C4-2B (cell line): ENCODE data around the gene BLOC1S6.
A peak's percentile ranks its signal among the peaks of the same experiment; 100 is the strongest.

Experiments used
- H3K27ac ChIP-seq: fragments of 450-650 bp; 2 replicates; pipeline ENCODE4 v1.5.1; 2017
- ZFX ChIP-seq: fragments of 450-650 bp; IDR thresholded peaks from 2 replicates; pipeline ENCODE4 v1.6.1; 2017
- TF ChIP-seq, protein P1 (sequence below): fragments of 450-650 bp; conservative IDR thresholded peaks from 2 replicates; pipeline ENCODE4 v1.5.1; 2017; ENCODE audit warnings: mild to moderate bottlenecking

BLOC1S6 gene

DNA sequence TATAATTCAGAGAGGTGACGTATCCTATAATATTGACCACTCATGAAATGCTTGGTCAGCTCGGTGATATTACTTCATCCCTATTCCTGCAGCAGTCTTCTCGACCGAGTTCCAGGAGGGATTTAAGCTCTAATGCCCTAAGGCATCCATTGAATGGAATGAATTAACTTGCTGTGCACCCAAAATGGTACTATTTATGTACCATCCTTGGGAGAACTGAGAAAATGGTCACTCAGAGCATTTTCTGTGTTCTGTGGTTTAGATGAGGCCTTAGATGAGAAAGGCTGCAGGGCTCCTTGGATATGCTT, 638 bp downstream of the BLOC1S6 start:
- H3K27ac ChIP-seq, result peak overlapping the region; percentile 98
- no peak for TF ChIP-seq ZFX
- TF ChIP-seq, protein P1, sequence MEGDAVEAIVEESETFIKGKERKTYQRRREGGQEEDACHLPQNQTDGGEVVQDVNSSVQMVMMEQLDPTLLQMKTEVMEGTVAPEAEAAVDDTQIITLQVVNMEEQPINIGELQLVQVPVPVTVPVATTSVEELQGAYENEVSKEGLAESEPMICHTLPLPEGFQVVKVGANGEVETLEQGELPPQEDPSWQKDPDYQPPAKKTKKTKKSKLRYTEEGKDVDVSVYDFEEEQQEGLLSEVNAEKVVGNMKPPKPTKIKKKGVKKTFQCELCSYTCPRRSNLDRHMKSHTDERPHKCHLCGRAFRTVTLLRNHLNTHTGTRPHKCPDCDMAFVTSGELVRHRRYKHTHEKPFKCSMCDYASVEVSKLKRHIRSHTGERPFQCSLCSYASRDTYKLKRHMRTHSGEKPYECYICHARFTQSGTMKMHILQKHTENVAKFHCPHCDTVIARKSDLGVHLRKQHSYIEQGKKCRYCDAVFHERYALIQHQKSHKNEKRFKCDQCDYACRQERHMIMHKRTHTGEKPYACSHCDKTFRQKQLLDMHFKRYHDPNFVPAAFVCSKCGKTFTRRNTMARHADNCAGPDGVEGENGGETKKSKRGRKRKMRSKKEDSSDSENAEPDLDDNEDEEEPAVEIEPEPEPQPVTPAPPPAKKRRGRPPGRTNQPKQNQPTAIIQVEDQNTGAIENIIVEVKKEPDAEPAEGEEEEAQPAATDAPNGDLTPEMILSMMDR, result no peak

DNA sequence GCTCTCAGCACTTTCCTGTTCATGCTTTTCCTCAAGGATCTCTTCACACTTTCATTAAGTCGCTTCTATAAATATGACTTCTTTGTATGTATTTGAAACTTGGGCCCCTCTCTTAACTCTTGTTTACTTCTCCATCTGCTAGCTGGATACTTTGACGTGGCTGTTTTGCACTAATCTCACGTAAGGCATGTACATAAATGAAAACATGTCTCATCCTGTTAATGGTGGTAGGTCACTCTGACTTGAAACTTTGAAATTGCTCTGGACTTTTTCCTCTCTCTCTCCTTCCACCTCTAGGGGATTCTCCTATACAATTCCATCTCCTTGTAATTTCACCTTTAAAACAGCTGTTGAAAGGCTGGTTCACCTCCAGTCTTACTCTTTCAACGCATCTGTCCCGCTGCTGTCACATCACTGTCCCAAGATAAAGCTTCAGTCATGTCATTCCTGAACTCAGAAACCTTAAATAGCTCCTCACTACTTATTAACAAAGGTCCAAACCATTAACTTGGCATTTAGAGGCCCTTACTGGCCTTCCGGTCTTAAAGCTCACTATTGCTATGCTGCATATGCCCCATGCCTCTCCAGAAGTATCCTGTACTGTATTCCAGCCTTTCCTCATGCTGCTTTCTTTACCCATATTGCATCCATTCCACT, 1.2 kb downstream of the BLOC1S6 start:
- H3K27ac ChIP-seq, result peak overlapping the region; percentile 98; the same call in 1 of the 2 replicates
- TF ChIP-seq ZFX, result no peak
- TF ChIP-seq, protein P1, result no peak

DNA sequence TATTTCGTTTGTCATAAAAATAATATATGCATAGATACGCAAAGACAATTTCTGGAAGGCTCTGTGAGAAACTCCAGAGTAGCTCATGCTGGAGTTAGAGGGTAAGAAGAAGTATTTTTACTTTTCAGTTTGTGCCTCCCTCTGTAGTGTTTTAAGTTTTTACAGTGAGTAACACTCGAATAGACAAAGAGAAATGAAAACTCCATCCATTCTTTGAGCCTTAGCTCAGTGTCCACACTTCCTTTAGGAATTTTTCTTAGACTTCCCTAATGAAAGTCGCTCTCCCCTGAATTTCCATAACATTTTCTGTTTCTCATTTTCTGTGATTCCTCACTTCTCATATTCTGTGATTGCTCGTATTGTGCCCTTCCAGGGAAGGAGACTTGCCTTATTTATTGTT, 2.1 kb downstream of the BLOC1S6 start:
- TF ChIP-seq, protein P1, result no peak
- TF ChIP-seq ZFX, result no peak

DNA sequence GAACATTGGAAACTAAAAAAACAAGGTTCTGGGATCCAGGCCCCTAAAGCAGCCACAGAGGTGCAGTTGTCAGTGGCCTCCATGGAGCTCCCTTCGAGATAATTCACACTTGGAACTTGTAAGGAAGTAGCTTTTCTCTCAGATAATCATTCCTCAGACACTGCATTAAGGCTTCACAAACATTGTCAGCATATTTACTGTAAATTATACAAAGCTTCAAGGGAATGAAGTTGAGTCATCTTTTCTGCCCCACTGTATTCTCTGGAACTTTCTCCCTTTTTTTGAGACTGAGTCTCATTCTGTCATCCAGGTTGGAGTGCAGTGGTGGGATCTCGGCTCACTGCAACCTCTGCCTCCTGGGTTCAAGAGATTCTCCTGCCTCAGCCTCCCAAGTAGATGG, 7.1 kb downstream of the BLOC1S6 start:
- no peak overlapping the region for H3K27ac ChIP-seq
- TF ChIP-seq, protein P1, result no peak
- TF ChIP-seq ZFX, result no peak

More for the DNA sequence above, 2.1 kb downstream of the BLOC1S6 start:
- H3K27ac ChIP-seq, result no peak overlapping the region

DNA sequence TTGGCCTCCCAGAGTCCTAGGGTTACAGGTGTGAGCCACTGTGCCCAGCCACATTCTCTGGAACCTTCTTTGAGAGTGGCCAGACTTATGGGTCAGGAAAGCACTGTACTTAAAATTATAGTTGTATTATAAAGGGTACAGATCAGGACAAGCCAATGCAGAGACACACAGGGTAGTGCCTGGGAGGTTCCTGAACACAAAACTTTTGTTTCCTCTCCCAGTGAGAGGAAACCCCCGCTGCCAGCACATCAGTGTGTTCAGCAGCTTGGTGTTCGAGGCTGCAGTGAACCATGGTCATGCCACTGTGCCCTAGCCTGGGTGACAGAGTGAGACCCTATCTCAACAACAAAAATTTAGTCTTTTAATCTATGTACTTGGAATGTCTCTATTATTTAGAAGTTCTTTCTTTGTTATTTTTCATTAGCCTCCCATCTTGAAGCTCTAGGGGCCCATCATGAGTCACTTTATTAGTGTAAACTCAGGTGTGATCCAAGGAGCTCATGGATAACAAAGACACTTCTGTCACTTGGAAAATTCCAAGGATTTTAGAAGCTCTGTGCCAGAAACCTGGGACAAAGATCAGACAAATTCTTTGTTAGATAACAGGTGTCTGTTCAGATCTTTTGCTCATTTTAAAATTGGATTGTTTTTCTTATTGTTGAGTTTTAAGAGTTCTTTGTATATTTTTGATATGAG, 7.8 kb downstream of the BLOC1S6 start:
- TF ChIP-seq, protein P1, result no peak
- TF ChIP-seq ZFX, result no peak

DNA sequence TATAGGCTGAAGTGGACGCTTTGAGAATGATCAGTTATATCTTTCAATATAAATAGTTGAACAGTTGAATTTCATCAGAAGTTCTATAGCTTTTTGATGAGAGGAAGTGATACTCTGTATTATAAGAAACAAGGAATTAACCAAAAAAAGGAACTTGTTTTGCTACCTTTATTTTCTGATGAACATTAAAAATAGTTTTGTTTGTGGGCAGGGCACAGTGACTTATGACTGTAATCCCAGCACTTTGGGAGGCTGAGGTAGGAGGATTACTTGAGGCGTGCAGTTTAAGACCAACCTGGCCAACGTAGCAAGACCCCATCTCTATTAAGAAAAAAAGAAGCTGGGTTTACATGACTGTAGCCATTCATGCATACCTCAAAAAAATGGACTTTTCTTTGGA, 16.7 kb downstream of the BLOC1S6 start:
- TF ChIP-seq, protein P1, result no peak
- TF ChIP-seq ZFX, result no peak
- H3K27ac ChIP-seq, result no peak overlapping the region

More for the DNA sequence above, 7.8 kb downstream of the BLOC1S6 start:
- no peak overlapping the region for H3K27ac ChIP-seq

DNA sequence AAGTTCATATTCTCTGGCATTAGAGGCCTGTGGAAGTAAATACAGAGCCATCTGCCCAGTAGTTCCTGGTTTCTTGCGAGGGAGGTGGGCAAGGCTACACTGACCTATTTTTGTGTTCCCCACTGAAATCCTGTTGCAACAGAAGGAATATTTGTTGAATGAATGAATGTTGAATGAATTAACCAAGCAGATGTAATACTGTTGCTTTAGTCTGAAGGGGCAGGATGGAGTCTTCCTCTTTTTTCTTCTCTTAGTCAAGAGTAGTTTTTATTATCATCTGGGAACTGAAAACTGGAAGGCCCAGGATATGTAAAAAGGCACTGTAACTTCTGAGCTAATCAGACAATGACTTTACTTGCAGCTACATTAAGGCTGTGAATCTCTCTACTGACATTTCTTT, 17.1 kb downstream of the BLOC1S6 start:
- TF ChIP-seq ZFX, result no peak
- TF ChIP-seq, protein P1, result no peak
- H3K27ac ChIP-seq, result no peak overlapping the region
